Activated CD4-positive, alpha-beta memory T cell treated with anti-CD3 and anti-CD28 coated beads for 36 hours (primary cell): Measurements from ENCODE around the gene CHD1L. TPM values are rescaled to one million over a fixed set of nuclear protein-coding genes. Genes with fewer than 3 reads are reported as not detected.

Experiments used
- CTCF ChIA-PET: fragments of 350-600 bp; sonication (Branson Sonifier 250); formaldehyde crosslinking; loops from one replicate; lab custom pipeline; 2021; ENCODE audit warnings: antibody characterized with exemption, inconsistent platforms; lab: Charles Lee
- POLR2A ChIA-PET: fragments of 350-600 bp; sonication (Branson Sonifier 250); formaldehyde crosslinking; loops from one replicate; lab custom pipeline; 2021; ENCODE audit warnings: antibody characterized with exemption; lab: Charles Lee
- DNase-seq: peaks from one replicate; pipeline ENCODE4 v3.0.0-alpha.2; 2020
- H3K27ac Mint-ChIP-seq: one replicate; pipeline ENCODE4 v1.8.0; 2021; ENCODE audit warnings: mixed read lengths
- H3K27me3 Mint-ChIP-seq: one replicate; pipeline ENCODE4 v1.8.0; 2021; ENCODE audit warnings: mixed read lengths
- H3K36me3 Mint-ChIP-seq: one replicate; pipeline ENCODE4 v1.8.0; 2021; ENCODE audit warnings: mixed read lengths
- H3K4me1 Mint-ChIP-seq: one replicate; pipeline ENCODE4 v1.8.0; 2021; ENCODE audit warnings: low read depth, mixed read lengths
- H3K4me3 Mint-ChIP-seq: one replicate; pipeline ENCODE4 v1.8.0; 2021; ENCODE audit warnings: mild to moderate bottlenecking, mixed read lengths
- H3K9me3 Mint-ChIP-seq: one replicate; pipeline ENCODE4 v1.8.0; 2021; ENCODE audit warnings: mixed read lengths
- intact Hi-C: fragments of 100-400 bp; cut with micrococcal nuclease; formaldehyde crosslinking; loops from one replicate; pipeline ENCODE4 v1.15.1; 2023
- total RNA-seq, 2 experiments: library from RNA; stranded (reverse); gene quantifications; one replicate each; pipeline ENCODE4 v1.2.3, GENCODE V29; 2021

Gene CHD1L
- total RNA-seq, 2 experiments from 2014 or later: 71.2 to 72.0 TPM

- Mint-ChIP-seq H3K36me3 (no peaks in the 10 kb centered on the region), H3K27me3 (peaks cover 23% of the 10 kb centered on the region), H3K4me1 (no peaks in the 10 kb centered on the region), H3K27ac (no peak overlapping the region), H3K4me3 (no peak overlapping the region), H3K9me3 (no peaks in the 10 kb centered on the region)
- DNase-seq: no peak
- CTCF ChIA-PET: no interaction called here
- intact Hi-C loops: no loop called here
- POLR2A ChIA-PET: no interaction called here
Measured at GRCh38 chr1:147338571-147338970, 96.1 kb downstream of the CHD1L start.

- ChIA-PET POLR2A (no interaction called here), CTCF (interaction anchor here (0.6 kb wide), 1 partner anchor 13 kb away, joined by 3 read pairs; no protein-coding TSS in a partner anchor)
- DNase-seq: no peak
- H3K4me3 Mint-ChIP-seq: no peak overlapping the region
- H3K36me3 Mint-ChIP-seq: no peaks in the 10 kb centered on the region
- peaks cover 35% of the 10 kb centered on the region for H3K27me3 Mint-ChIP-seq
- H3K9me3 Mint-ChIP-seq: no peaks in the 10 kb centered on the region
- H3K4me1 Mint-ChIP-seq: no peaks in the 10 kb centered on the region
- no peak overlapping the region for H3K27ac Mint-ChIP-seq
- intact Hi-C loops: no loop called here
Measured at GRCh38 chr1:147341246-147341645, 98.8 kb downstream of the CHD1L start.

Other genes starting within 250 kb of the CHD1L start
- gene PRKAB2, start 70.2 kb upstream of the CHD1L start, total RNA-seq: 1 to 10 TPM; 7.0 to 7.4 TPM
- gene FMO5, start 17.3 kb upstream of the CHD1L start, total RNA-seq: under 1 TPM; 0.27 to 0.33 TPM